Stimulated activated CD4-positive, alpha-beta T cell treated with anti-CD3 and anti-CD28 coated beads, Interleukin-4, amount 100 ng/mL, for 24 hours (primary cell): ENCODE results near the gene BPIFB3.

Source experiments
- DNase-seq: peaks from one replicate; pipeline ENCODE4 v3.0.0-alpha.2; 2020

The BPIFB3 gene

GRCh38 chr20:33015700-33016580, 37.8 kb upstream of the BPIFB3 start:
- DNase-seq: no peak

GRCh38 chr20:33016581-33017109, 37.1 kb upstream of the BPIFB3 start:
- no peak for DNase-seq

GRCh38 chr20:33017542-33017941, 36.2 kb upstream of the BPIFB3 start:
- no peak for DNase-seq

- DNase-seq: no peak
Observed at GRCh38 chr20:33018169-33018931, 35.4 kb upstream of the BPIFB3 start.

- no peak for DNase-seq
Observed at GRCh38 chr20:33019465-33020277, 34.0 kb upstream of the BPIFB3 start.

- no peak for DNase-seq
Observed at GRCh38 chr20:33020278-33021161, 33.2 kb upstream of the BPIFB3 start.

GRCh38 chr20:33021879-33022278, 31.8 kb upstream of the BPIFB3 start:
- no peak for DNase-seq

- no peak for DNase-seq
Observed at GRCh38 chr20:33022289-33022688, 31.4 kb upstream of the BPIFB3 start.

GRCh38 chr20:33022694-33023438, 30.8 kb upstream of the BPIFB3 start:
- DNase-seq: no peak

- no peak for DNase-seq
Observed at GRCh38 chr20:33023439-33024242, 30.1 kb upstream of the BPIFB3 start.

- DNase-seq: no peak
Observed at GRCh38 chr20:33024243-33024560, 29.5 kb upstream of the BPIFB3 start.

- no peak for DNase-seq
Observed at GRCh38 chr20:33024609-33025317, 28.9 kb upstream of the BPIFB3 start.

GRCh38 chr20:33025318-33025876, 28.3 kb upstream of the BPIFB3 start:
- DNase-seq: no peak

GRCh38 chr20:33026072-33026778, 27.5 kb upstream of the BPIFB3 start:
- no peak for DNase-seq

GRCh38 chr20:33026779-33027759, 26.6 kb upstream of the BPIFB3 start:
- no peak for DNase-seq

GRCh38 chr20:33027769-33028751, 25.6 kb upstream of the BPIFB3 start:
- DNase-seq: no peak
